Peyer's patch (tissue), 4 donors: ENCODE data around the gene SF3B5. TPM values are rescaled to one million over a fixed set of nuclear protein-coding genes. Genes with fewer than 3 reads are reported as not detected.
"Not testable (repeated sequence)": the region's sequence is repeated elsewhere in the genome, so short reads cannot be mapped to it uniquely, and the experiment has no call there.

ENCODE experiments used
- DNase-seq, 3 donors: peaks; one replicate each; pipeline ENCODE4 v3.0.0-alpha.2; 2017 to 2019
- H3K27ac ChIP-seq, 4 donors: fragments of 200-600 bp; sonication (generic); one replicate each; pipeline ENCODE4 v1.5.1; 2016 to 2019
- H3K27me3 ChIP-seq, 2 donors: fragments of 200-600 bp; sonication (generic); one replicate each; pipeline ENCODE4 v1.5.1; 2019
- H3K36me3 ChIP-seq, 3 donors: fragments of 200-600 bp; sonication (generic); one replicate each; pipeline ENCODE4 v1.5.1; 2016 to 2019
- H3K4me1 ChIP-seq, 4 donors: fragments of 200-600 bp; sonication (generic); one replicate each; pipeline ENCODE4 v1.5.1; 2016 to 2019
- H3K4me3 ChIP-seq, 4 donors: fragments of 200-600 bp; sonication (generic); 1 replicate in 3 of 4; 2 replicates in 1 of 4; pipeline ENCODE4 v1.5.1; 2016 to 2019; ENCODE audit warnings: mild to moderate bottlenecking in 1 of 4
- H3K9me3 ChIP-seq, 4 donors: fragments of 200-600 bp; sonication (generic); one replicate each; pipeline ENCODE4 v1.5.1; 2016 to 2019; ENCODE audit warnings: mild to moderate bottlenecking in 1 of 4
- POLR2A ChIP-seq, 2 donors: fragments of 450-650 bp; IDR thresholded peaks; one replicate each; pipeline ENCODE4 v1.5.1; 2017; ENCODE audit warnings: antibody characterized with exemption in 2 of 2, mild to moderate bottlenecking in 2 of 2, moderate library complexity in 2 of 2
- total RNA-seq, 4 donors: library from RNA; depleted of rRNA; stranded (reverse); fragments of >200 nt; gene quantifications; one replicate each; pipeline ENCODE4 v1.1.0, GENCODE V29; 2016
- TF ChIP-seq, protein P1 (sequence below), 6 experiments: fragments of 450-650 bp in 4 of 6; fragments of 200-600 bp in 2 of 6; sonication (generic) in 1 of 6; IDR thresholded peaks; one replicate each; pipeline ENCODE4 v1.5.1; 2017 to 2019; ENCODE audit warnings: antibody characterized with exemption in 6 of 6, mild to moderate bottlenecking in 3 of 6, moderate library complexity in 1 of 6

Gene SF3B5
- total RNA-seq, 4 donors from 2014 or later, result 66.8 to 114 (median 94.0) TPM

GRCh38 chr6:144090384-144090783 is 5.0 kb downstream of the SF3B5 start:
- TF ChIP-seq, protein P1, sequence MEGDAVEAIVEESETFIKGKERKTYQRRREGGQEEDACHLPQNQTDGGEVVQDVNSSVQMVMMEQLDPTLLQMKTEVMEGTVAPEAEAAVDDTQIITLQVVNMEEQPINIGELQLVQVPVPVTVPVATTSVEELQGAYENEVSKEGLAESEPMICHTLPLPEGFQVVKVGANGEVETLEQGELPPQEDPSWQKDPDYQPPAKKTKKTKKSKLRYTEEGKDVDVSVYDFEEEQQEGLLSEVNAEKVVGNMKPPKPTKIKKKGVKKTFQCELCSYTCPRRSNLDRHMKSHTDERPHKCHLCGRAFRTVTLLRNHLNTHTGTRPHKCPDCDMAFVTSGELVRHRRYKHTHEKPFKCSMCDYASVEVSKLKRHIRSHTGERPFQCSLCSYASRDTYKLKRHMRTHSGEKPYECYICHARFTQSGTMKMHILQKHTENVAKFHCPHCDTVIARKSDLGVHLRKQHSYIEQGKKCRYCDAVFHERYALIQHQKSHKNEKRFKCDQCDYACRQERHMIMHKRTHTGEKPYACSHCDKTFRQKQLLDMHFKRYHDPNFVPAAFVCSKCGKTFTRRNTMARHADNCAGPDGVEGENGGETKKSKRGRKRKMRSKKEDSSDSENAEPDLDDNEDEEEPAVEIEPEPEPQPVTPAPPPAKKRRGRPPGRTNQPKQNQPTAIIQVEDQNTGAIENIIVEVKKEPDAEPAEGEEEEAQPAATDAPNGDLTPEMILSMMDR (IDR thresholded peaks at IDR 0.05), result peak in 1 of 6 experiments; percentile 30
- no peak for TF ChIP-seq POLR2A (IDR thresholded peaks at IDR 0.05)
- no peak overlapping the region for H3K27ac ChIP-seq
- H3K4me1 ChIP-seq, result peaks cover 0 to 13% (median 7%) of the 10 kb centered on the region in 4 donors
- H3K27me3 ChIP-seq, result no peaks in the 10 kb centered on the region
- H3K9me3 ChIP-seq, result no peaks in the 10 kb centered on the region
- no peak for DNase-seq
- no peak overlapping the region for H3K4me3 ChIP-seq
- H3K36me3 ChIP-seq, result no peaks in the 10 kb centered on the region

GRCh38 chr6:144087789-144088426 is 7.5 kb downstream of the SF3B5 start:
- no peak for TF ChIP-seq POLR2A (IDR thresholded peaks at IDR 0.05)
- TF ChIP-seq, protein P1 (IDR thresholded peaks at IDR 0.05), result no peak
- no peaks in the 10 kb centered on the region for H3K36me3 ChIP-seq
- H3K4me1 ChIP-seq, result no peaks in the 10 kb centered on the region
- H3K27me3 ChIP-seq, result no peaks in the 10 kb centered on the region
- no peak overlapping the region for H3K4me3 ChIP-seq
- no peak for DNase-seq
- no peak overlapping the region for H3K27ac ChIP-seq
- no peaks in the 10 kb centered on the region for H3K9me3 ChIP-seq

GRCh38 chr6:144086959-144087358 is 8.4 kb downstream of the SF3B5 start:
- no peak overlapping the region for H3K4me3 ChIP-seq
- no peaks in the 10 kb centered on the region for H3K36me3 ChIP-seq
- H3K4me1 ChIP-seq, result no peaks in the 10 kb centered on the region
- no peak overlapping the region for H3K27ac ChIP-seq
- TF ChIP-seq POLR2A (IDR thresholded peaks at IDR 0.05), result no peak
- TF ChIP-seq, protein P1 (IDR thresholded peaks at IDR 0.05), result no peak
- no peak for DNase-seq
- H3K27me3 ChIP-seq, result no peaks in the 10 kb centered on the region
- H3K9me3 ChIP-seq, result no peaks in the 10 kb centered on the region

DNA sequence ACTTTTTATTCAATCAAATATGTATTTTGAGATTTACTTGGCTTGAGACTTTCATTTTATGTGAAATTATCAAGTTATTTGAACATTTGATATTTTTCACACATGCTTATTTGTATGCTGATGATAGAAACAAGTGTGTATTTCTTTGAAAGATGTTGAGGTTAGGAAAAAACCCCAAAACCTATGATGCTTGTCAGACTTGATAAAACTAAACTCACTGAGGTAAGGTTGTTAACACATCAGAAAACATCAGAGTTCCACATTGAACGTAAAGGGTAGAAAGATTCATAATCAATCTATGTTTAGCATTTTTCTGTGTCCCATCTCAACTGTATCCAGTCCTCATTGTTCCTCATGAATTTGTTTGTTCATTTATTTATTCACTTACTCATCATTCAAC is 12.2 kb downstream of the SF3B5 start:
- Histone ChIP-seq H3K27ac (no peak overlapping the region), H3K36me3 (no peaks in the 10 kb centered on the region), H3K27me3 (no peaks in the 10 kb centered on the region), H3K9me3 (no peaks in the 10 kb centered on the region), H3K4me3 (no peak overlapping the region), H3K4me1 (no peaks in the 10 kb centered on the region)
- no peak for DNase-seq
- TF ChIP-seq POLR2A (IDR thresholded peaks at IDR 0.05), result no peak
- TF ChIP-seq, protein P1 (IDR thresholded peaks at IDR 0.05), result no peak

DNA sequence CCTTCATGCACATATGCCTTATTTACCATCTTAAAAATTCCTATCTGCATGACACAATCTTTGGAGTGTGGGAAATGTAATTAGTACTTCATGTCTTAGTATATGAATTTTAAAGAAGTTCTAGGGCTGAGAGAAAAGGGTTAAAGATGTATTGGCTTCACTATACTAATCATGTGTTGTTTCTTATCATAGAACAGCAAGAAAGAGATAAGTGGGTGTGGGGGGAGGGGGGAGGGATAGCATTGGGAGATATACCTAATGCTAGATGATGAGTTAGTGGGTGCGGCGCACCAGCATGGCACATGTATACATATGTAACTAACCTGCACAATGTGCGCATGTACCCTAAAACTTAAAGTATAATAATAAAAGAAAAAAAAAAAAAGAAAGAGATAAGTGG is 13.0 kb downstream of the SF3B5 start:
- H3K4me1 ChIP-seq, H3K27ac ChIP-seq, H3K4me3 ChIP-seq, H3K36me3 ChIP-seq, DNase-seq, H3K9me3 ChIP-seq, H3K27me3 ChIP-seq: not testable (repeated sequence)

DNA sequence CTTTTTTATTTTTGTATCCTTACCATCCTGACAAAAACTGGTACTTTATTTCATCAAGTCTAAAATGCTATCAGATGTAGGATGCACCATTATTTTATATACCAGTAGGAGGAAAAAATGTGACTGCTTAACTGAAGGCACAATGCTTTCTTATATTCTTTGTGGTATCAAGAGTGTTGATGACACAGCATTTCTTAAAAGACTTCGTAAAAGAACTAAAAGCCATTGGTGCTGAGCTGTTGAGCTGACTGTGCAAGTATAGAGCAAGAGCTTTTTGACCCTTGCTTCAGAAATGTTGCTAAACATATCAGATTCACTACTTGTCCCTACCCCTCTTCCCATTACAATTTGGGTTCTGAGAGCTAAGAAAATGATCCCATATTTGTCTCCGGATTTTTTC is 17.5 kb downstream of the SF3B5 start:
- Histone ChIP-seq H3K27ac (no peak overlapping the region), H3K27me3 (no peaks in the 10 kb centered on the region), H3K4me1 (no peaks in the 10 kb centered on the region), H3K9me3 (no peaks in the 10 kb centered on the region), H3K36me3 (no peaks in the 10 kb centered on the region), H3K4me3 (no peak overlapping the region)
- no peak for DNase-seq
- TF ChIP-seq POLR2A (IDR thresholded peaks at IDR 0.05), result no peak
- TF ChIP-seq, protein P1 (IDR thresholded peaks at IDR 0.05), result no peak
